H1 (cell line): ENCODE results near the gene TCHH. TPM values are rescaled to one million over a fixed set of nuclear protein-coding genes. Genes with fewer than 3 reads are reported as not detected.

Experiments used
- CTCF ChIA-PET: fragments of 300-600 bp; sonication (Branson Sonifier 250); formaldehyde crosslinking; loops from one replicate; lab custom pipeline; 2021; ENCODE audit not compliant: partially characterized antibody; lab: Charles Lee
- POLR2A ChIA-PET: fragments of 300-600 bp; sonication (Branson Sonifier 250); formaldehyde crosslinking; loops from one replicate; lab custom pipeline; 2021; ENCODE audit warnings: inconsistent platforms; ENCODE audit not compliant: partially characterized antibody; lab: Charles Lee
- DNase-seq, 2 experiments: peaks; one replicate each; pipeline versions ENCODE4 v3.0.0 to v3.0.0-alpha.2; 2010 to 2022; ENCODE audit warnings: low spot score in 2 of 2, low read depth in 1 of 2, mixed read lengths in 1 of 2
- FAIRE-seq: peaks from 2 replicates; lab custom pipeline; 2011; peaks lifted over from hg19 to GRCh38; lab: Jason Lieb, UNC
- H2AFZ ChIP-seq: 2 replicates; pipeline ENCODE4 v1.8.1; 2012; ENCODE audit warnings: low read length, inconsistent platforms
- H2AK5ac ChIP-seq: 2 replicates; pipeline ENCODE4 v1.6.1; 2013; ENCODE audit warnings: low read depth, low read length
- H2BK120ac ChIP-seq: replicated peaks from 2 replicates; pipeline ENCODE3; 2013; ENCODE audit warnings: low read depth, low read length, inconsistent platforms
- H2BK12ac ChIP-seq: 2 replicates; pipeline ENCODE4 v1.6.1; 2013; ENCODE audit warnings: low read depth, low read length
- H2BK15ac ChIP-seq: 2 replicates; pipeline ENCODE4 v1.6.1; 2013; ENCODE audit warnings: low read length
- H2BK20ac ChIP-seq: 2 replicates; pipeline ENCODE4 v1.6.1; 2013; ENCODE audit warnings: low read length
- H2BK5ac ChIP-seq: 2 replicates; pipeline ENCODE4 v1.6.1; 2013; ENCODE audit warnings: low read depth, low read length
- H3K14ac ChIP-seq: 2 replicates; pipeline ENCODE4 v1.6.1; 2013; ENCODE audit warnings: inconsistent platforms; ENCODE audit not compliant: insufficient read length
- H3K18ac ChIP-seq: 2 replicates; pipeline ENCODE4 v1.6.1; 2013; ENCODE audit warnings: low read length; ENCODE audit errors: extremely low read depth
- H3K23ac ChIP-seq: 2 replicates; pipeline ENCODE4 v1.6.1; 2013; ENCODE audit warnings: inconsistent platforms; ENCODE audit not compliant: insufficient read length
- H3K23me2 ChIP-seq: 2 replicates; pipeline ENCODE4 v1.6.1; 2013; ENCODE audit warnings: low read depth, low read length
- H3K27ac ChIP-seq: 2 replicates; pipeline ENCODE4 v1.6.1; 2011; ENCODE audit warnings: low read depth, low read length, inconsistent platforms
- H3K27me3 ChIP-seq, 4 experiments: replicated peaks in 1 of 4; 1 replicate in 1 of 4; 2 replicates in 3 of 4; pipeline versions ENCODE4 v1.6.1 to v1.8.1; 2011 to 2013; ENCODE audit warnings: low read length in 3 of 4, mild to moderate bottlenecking in 3 of 4, inconsistent platforms in 2 of 4, mixed read lengths in 2 of 4, moderate library complexity in 1 of 4; ENCODE audit not compliant: control insufficient read depth in 3 of 4, insufficient read depth in 3 of 4; ENCODE audit errors: extremely low read depth in 1 of 4
- H3K36me3 ChIP-seq, 4 experiments: 2 replicates each; pipeline versions ENCODE4 v1.6.1 to v1.8.1; 2011 to 2013; ENCODE audit warnings: mild to moderate bottlenecking in 4 of 4, low read length in 3 of 4, moderate library complexity in 2 of 4, control low read depth in 1 of 4, inconsistent platforms in 1 of 4; ENCODE audit not compliant: insufficient read depth in 4 of 4, control insufficient read depth in 2 of 4
- H3K4ac ChIP-seq: replicated peaks from 2 replicates; pipeline ENCODE3; 2013; ENCODE audit warnings: low read length, low read depth, mixed read lengths, inconsistent platforms; ENCODE audit not compliant: insufficient read length
- H3K4me1 ChIP-seq, 4 experiments: replicated peaks in 1 of 4; 1 replicate in 1 of 4; 2 replicates in 3 of 4; pipeline versions ENCODE4 v1.6.1 to v1.8.1; 2011 to 2013; ENCODE audit warnings: low read length in 3 of 4, inconsistent platforms in 2 of 4, mixed read lengths in 1 of 4; ENCODE audit not compliant: insufficient read depth in 4 of 4, control insufficient read depth in 3 of 4
- H3K4me2 ChIP-seq, 2 experiments: 2 replicates each; pipeline versions ENCODE4 v1.6.1 to v1.8.1; 2011 to 2013; ENCODE audit warnings: low read depth in 2 of 2, low read length in 2 of 2, control low read depth in 1 of 2, inconsistent platforms in 1 of 2, mild to moderate bottlenecking in 1 of 2; ENCODE audit not compliant: insufficient read depth in 1 of 2
- H3K4me3 ChIP-seq, 4 experiments: fragments of 200-600, 300-600 bp in 1 of 4; sonication (generic), shearing (Covaris generic), sonication (Bioruptor Twin) in 1 of 4; 2 replicates each; pipeline versions ENCODE4 v1.5.1 to v1.8.1; 2011 to 2016; ENCODE audit warnings: low read length in 4 of 4, low read depth in 3 of 4, control low read depth in 2 of 4, inconsistent platforms in 2 of 4, mild to moderate bottlenecking in 2 of 4, mixed read lengths in 1 of 4, moderate library complexity in 1 of 4; ENCODE audit not compliant: insufficient read depth in 2 of 4; ENCODE audit errors: extremely low read depth in 1 of 4
- H3K56ac ChIP-seq: replicated peaks from 2 replicates; pipeline ENCODE3; 2013; ENCODE audit warnings: low read depth, mild to moderate bottlenecking, mixed read lengths, low read length, inconsistent platforms; ENCODE audit not compliant: insufficient read length
- H3K79me1 ChIP-seq: 2 replicates; pipeline ENCODE4 v1.6.1; 2013; ENCODE audit warnings: low read depth, low read length, control low read depth
- H3K79me2 ChIP-seq, 2 experiments: 2 replicates each; pipeline versions ENCODE4 v1.6.1 to v1.8.1; 2012 to 2013; ENCODE audit warnings: low read length in 2 of 2, mild to moderate bottlenecking in 2 of 2, inconsistent platforms in 1 of 2; ENCODE audit not compliant: insufficient read depth in 2 of 2, control insufficient read depth in 1 of 2
- H3K9ac ChIP-seq, 4 experiments: replicated peaks in 1 of 4; 1 replicate in 1 of 4; 2 replicates in 3 of 4; pipeline versions ENCODE4 v1.6.1 to v1.8.1; 2011 to 2013; ENCODE audit warnings: low read depth in 3 of 4, low read length in 3 of 4, control low read depth in 2 of 4, mild to moderate bottlenecking in 2 of 4, moderate library complexity in 2 of 4, inconsistent platforms in 1 of 4; ENCODE audit errors: extremely low read depth in 1 of 4
- H3K9me3 ChIP-seq, 2 experiments: 2 replicates each; pipeline versions ENCODE4 v1.6.1 to v1.8.1; 2012 to 2013; ENCODE audit warnings: mild to moderate bottlenecking in 2 of 2, moderate library complexity in 2 of 2, control low read depth in 1 of 2, inconsistent platforms in 1 of 2, low read depth in 1 of 2, low read length in 1 of 2, mixed read lengths in 1 of 2; ENCODE audit not compliant: insufficient read depth in 2 of 2
- H4K20me1 ChIP-seq, 2 experiments: replicated peaks in 1 of 2; 2 replicates each; pipeline versions ENCODE3 to v1.8.1; 2011 to 2013; ENCODE audit warnings: inconsistent platforms in 2 of 2, low read length in 2 of 2, mild to moderate bottlenecking in 1 of 2; ENCODE audit not compliant: insufficient read depth in 2 of 2, control insufficient read depth in 1 of 2
- H4K5ac ChIP-seq: 2 replicates; pipeline ENCODE4 v1.6.1; 2013; ENCODE audit warnings: low read length, low read depth, mixed read lengths, inconsistent platforms; ENCODE audit not compliant: insufficient read length
- H4K8ac ChIP-seq: 2 replicates; pipeline ENCODE4 v1.8.0; 2013; ENCODE audit warnings: mild to moderate bottlenecking, moderate library complexity, low read length, inconsistent platforms; ENCODE audit not compliant: insufficient read depth; ENCODE audit errors: extremely low read depth
- H4K91ac ChIP-seq: replicated peaks from 2 replicates; pipeline ENCODE3; 2013; ENCODE audit warnings: low read length, mixed read lengths, inconsistent platforms; ENCODE audit not compliant: insufficient read length
- RNF2 ChIP-seq: fragments of 200-900, 300-1000 bp; sonication (generic); IDR thresholded peaks from 2 replicates; pipeline ENCODE4 v1.7.1; 2016; ENCODE audit warnings: borderline replicate concordance, low read depth, mild to moderate bottlenecking, antibody characterized with exemption, low read length; ENCODE audit not compliant: poor library complexity, severe bottlenecking; ENCODE audit errors: missing control alignments
- TCF12 ChIP-seq: IDR thresholded peaks from 2 replicates; pipeline ENCODE4 v1.6.1; 2011; ENCODE audit warnings: low read depth, mild to moderate bottlenecking, low read length
- WGBS, 2 experiments: shearing (Covaris generic) in 1 of 2; methylation state at CpG; one replicate each; pipeline versions ENCODE4 v1.1.6 to v1.1.7; 2013 to 2015; ENCODE audit warnings: low lambda C conversion rate in 2 of 2, mixed read lengths in 2 of 2, inconsistent platforms in 1 of 2, low coverage in 1 of 2, missing lambda C conversion rate in 1 of 2; ENCODE audit not compliant: insufficient replicate concordance in 2 of 2, insufficient coverage in 1 of 2, insufficient read length in 1 of 2; ENCODE audit errors: extremely low coverage in 1 of 2, missing lambda C conversion rate in 1 of 2; 5-methylcytosine and 5-hydroxymethylcytosine counted together
- polyA plus RNA-seq, 7 experiments: library from polyadenylated mRNA; depleted of rRNA in 3 of 7; stranded (reverse) in 5 of 7; unstranded in 2 of 7; fragments of >200 nt in 5 of 7; fragments of 200-250 nt in 2 of 7; gene quantifications; 1 replicate in 5 of 7; 2 replicates in 1 of 7; 4 replicates in 1 of 7; pipeline versions ENCODE4 v1.2.1 to v1.2.3, GENCODE V29; 2011 to 2013; ENCODE audit warnings: missing spikeins in 2 of 7, mixed read lengths in 2 of 7
- total RNA-seq: library from RNA; stranded (reverse); fragmentation: NEBNext Ultra II Directional; extraction: Animal tissue kit (Norgen Biotek cat#: 25700); gene quantifications from 2 replicates; pipeline ENCODE4 v1.2.1, GENCODE V29; 2021

The TCHH gene
- total and polyA plus RNA-seq, 2 of the 8 experiments (the other 6 are each of a cell fraction or from before 2014, with no cell fraction given) = 0.02 to 0.07 TPM

DNA sequence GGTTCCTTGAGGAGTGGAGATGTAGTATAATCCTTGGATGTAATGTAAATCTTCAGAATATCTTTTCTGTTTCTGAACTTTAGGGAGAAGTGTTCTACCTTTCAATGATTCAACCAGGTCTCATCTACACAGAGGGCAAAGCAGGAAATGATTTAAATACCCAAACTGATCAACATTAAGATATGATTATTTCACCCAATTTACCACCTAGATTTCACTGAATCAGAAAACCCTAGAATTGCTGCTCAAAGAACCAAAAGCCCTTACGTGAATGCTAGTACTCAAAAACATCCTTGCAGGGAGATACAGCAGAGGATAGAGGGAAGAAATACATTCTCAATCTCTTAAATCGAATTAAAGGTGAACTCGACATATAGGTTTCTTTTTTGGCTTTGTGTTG lies 38.8 kb upstream of the TCHH start:
- H3K4me2 ChIP-seq = no peak overlapping the region
- no peak for FAIRE-seq
- CTCF ChIA-PET = no interaction called here

More for the DNA sequence above, 38.8 kb upstream of the TCHH start:
- no peak overlapping the region for H3K4me3 ChIP-seq
- no peak overlapping the region for H4K5ac ChIP-seq
- no peak overlapping the region for H2BK5ac ChIP-seq
- H3K79me1 ChIP-seq = no peaks in the 10 kb centered on the region
- H3K9ac ChIP-seq = no peak overlapping the region
- no peaks in the 10 kb centered on the region for H3K23me2 ChIP-seq
- no peak overlapping the region for H3K56ac ChIP-seq
- H2BK120ac ChIP-seq = no peak overlapping the region
- H4K91ac ChIP-seq = no peak overlapping the region
- H4K8ac ChIP-seq = no peak overlapping the region
- no peaks in the 10 kb centered on the region for H3K4me1 ChIP-seq
- no peaks in the 10 kb centered on the region for H4K20me1 ChIP-seq
- H2BK15ac ChIP-seq = no peak overlapping the region
- no peak overlapping the region for H2BK12ac ChIP-seq
- H3K9me3 ChIP-seq = peaks cover 65 to 79% of the 10 kb centered on the region in 2 experiments
- H3K18ac ChIP-seq = no peak overlapping the region
- H2AFZ ChIP-seq = no peak overlapping the region
- no peak overlapping the region for H3K14ac ChIP-seq
- H3K27me3 ChIP-seq = no peaks in the 10 kb centered on the region
- no peaks in the 10 kb centered on the region for H3K36me3 ChIP-seq
- H3K27ac ChIP-seq = no peak overlapping the region
- no peak overlapping the region for H3K4ac ChIP-seq
- WGBS, 2 experiments = 68% methylated on average over 3 of the region's 3 CpGs; no CpG with 5 or more reads in 1 of the 2 experiments
- H2BK20ac ChIP-seq = no peak overlapping the region
- no peak for DNase-seq
- H3K23ac ChIP-seq = no peak overlapping the region
- TF ChIP-seq TCF12 = no peak
- no peak for TF ChIP-seq RNF2
- H3K79me2 ChIP-seq = no peaks in the 10 kb centered on the region
- POLR2A ChIA-PET = no interaction called here
- no peak overlapping the region for H2AK5ac ChIP-seq
